DLD1 (cell line): ENCODE data around the gene PEAK1.

Experiments
- in situ Hi-C: cut with HindIII; loops from 2 replicates; pipeline ENCODE4 v1.10.0; 2017; ENCODE audit warnings: low sequenced_read_pairs

PEAK1 gene

GRCh38 chr15:77071305-77072223 lies 348.3 kb downstream of the PEAK1 start:
- in situ Hi-C loops, result no loop called here

- in situ Hi-C loops, result no loop called here
Observed at GRCh38 chr15:77070495-77071304, 349.2 kb downstream of the PEAK1 start, which contains the start of gene TSPAN3. Gene TSPAN3 (minus strand): TSS chr15:77071109. CDS start chr15:77070954, 155 bp downstream.

GRCh38 chr15:77070180-77070494 lies 349.8 kb downstream of the PEAK1 start:
- in situ Hi-C loops, result no loop called here

GRCh38 chr15:77069521-77070121 lies 350.3 kb downstream of the PEAK1 start:
- in situ Hi-C loops, result no loop called here

- in situ Hi-C loops, result no loop called here
Observed at GRCh38 chr15:77068633-77069032, 351.3 kb downstream of the PEAK1 start.

- in situ Hi-C loops, result no loop called here
Observed at GRCh38 chr15:77067691-77068367, 352.1 kb downstream of the PEAK1 start.

GRCh38 chr15:77066971-77067690 lies 352.8 kb downstream of the PEAK1 start:
- in situ Hi-C loops, result no loop called here

GRCh38 chr15:77064539-77065308 lies 355.2 kb downstream of the PEAK1 start:
- in situ Hi-C loops, result no loop called here

GRCh38 chr15:77064063-77064462 lies 355.8 kb downstream of the PEAK1 start:
- in situ Hi-C loops, result no loop called here

GRCh38 chr15:77063249-77063648 lies 356.7 kb downstream of the PEAK1 start:
- in situ Hi-C loops, result no loop called here

- in situ Hi-C loops, result no loop called here
Observed at GRCh38 chr15:77060546-77060945, 359.4 kb downstream of the PEAK1 start.

GRCh38 chr15:77059786-77060361 lies 360.0 kb downstream of the PEAK1 start:
- in situ Hi-C loops, result no loop called here

- in situ Hi-C loops, result no loop called here
Observed at GRCh38 chr15:77058468-77058867, 361.4 kb downstream of the PEAK1 start.

- in situ Hi-C loops, result no loop called here
Observed at GRCh38 chr15:77057685-77058084, 362.2 kb downstream of the PEAK1 start.

GRCh38 chr15:77057072-77057471 lies 362.8 kb downstream of the PEAK1 start:
- in situ Hi-C loops, result no loop called here

GRCh38 chr15:77053709-77054108 lies 366.2 kb downstream of the PEAK1 start:
- in situ Hi-C loops, result no loop called here

GRCh38 chr15:77052556-77052955 lies 367.3 kb downstream of the PEAK1 start:
- in situ Hi-C loops, result no loop called here
